ENCODE results near the gene SLX4IP. TPM values are rescaled to one million over a fixed set of nuclear protein-coding genes. Genes with fewer than 3 reads are reported as not detected.

Gene SLX4IP
- polyA plus RNA-seq, 3 donors: 0.76 to 2.5 (median 1.1) TPM

GRCh38 chr20:10555865-10556308, 120.8 kb downstream of the SLX4IP start:
- Mint-ChIP-seq H3K27ac (peak overlapping the region in 1 of 7 donors; percentile 6), H3K4me1 (peaks cover 15% of the 10 kb centered on the region), H3K27me3 (ENCODE audit: low read depth in 3 of 3) (peaks cover 0 to 1% (median 0%) of the 10 kb centered on the region in 3 donors), H3K4me3 (no peak overlapping the region), H3K9me3 (no peaks in the 10 kb centered on the region), H3K36me3 (peaks cover 15% of the 10 kb centered on the region in 2 donors)
- intact Hi-C loops (cut with micrococcal nuclease): no loop called here
- Histone ChIP-seq H3K4me2 (replicated peaks; ENCODE audit: extremely low read depth, low read length, poor library complexity, severe bottlenecking) (no peak overlapping the region), H3K27ac (ENCODE audit: low read depth in 1 of 2, low read length in 2 of 2) (no peak overlapping the region), H3K36me3 (replicated peaks in 1 of 2; ENCODE audit: control insufficient read depth in 1 of 2, insufficient read depth in 2 of 2, low read length in 2 of 2) (peaks cover 0 to 23% of the 10 kb centered on the region in 2 donors), H3K79me2 (ENCODE audit: insufficient read depth, low read length) (no peaks in the 10 kb centered on the region), H2AFZ (ENCODE audit: insufficient read depth, low read depth, low read length, poor library complexity, severe bottlenecking) (no peak overlapping the region), H3K27me3 (ENCODE audit: control insufficient read depth in 2 of 2, insufficient read depth in 2 of 2, low read length in 2 of 2) (no peaks in the 10 kb centered on the region), H3K4me1 (ENCODE audit: control insufficient read depth in 1 of 2, insufficient read depth in 2 of 2, low read length in 2 of 2) (peaks cover 13% of the 10 kb centered on the region in 2 donors), H3K9me3 (replicated peaks in 1 of 2; ENCODE audit: control insufficient read depth in 1 of 2, insufficient read depth in 1 of 2, low read length in 2 of 2) (no peaks in the 10 kb centered on the region), H4K20me1 (ENCODE audit: insufficient read depth, low read length) (peaks cover 7% of the 10 kb centered on the region), H3K4me3 (replicated peaks in 1 of 3; ENCODE audit: low read depth in 2 of 3, low read length in 3 of 3) (no peak overlapping the region), H3K9ac (ENCODE audit: insufficient read depth, low read length, poor library complexity, severe bottlenecking) (no peak overlapping the region)
- TF ChIP-seq CTCF (IDR thresholded peaks at IDR 0.05): no peak
- no peak for DNase-seq
- 80% methylated on average over 1 of the region's 5 CpGs for WGBS (ENCODE audit: insufficient coverage)

DNA sequence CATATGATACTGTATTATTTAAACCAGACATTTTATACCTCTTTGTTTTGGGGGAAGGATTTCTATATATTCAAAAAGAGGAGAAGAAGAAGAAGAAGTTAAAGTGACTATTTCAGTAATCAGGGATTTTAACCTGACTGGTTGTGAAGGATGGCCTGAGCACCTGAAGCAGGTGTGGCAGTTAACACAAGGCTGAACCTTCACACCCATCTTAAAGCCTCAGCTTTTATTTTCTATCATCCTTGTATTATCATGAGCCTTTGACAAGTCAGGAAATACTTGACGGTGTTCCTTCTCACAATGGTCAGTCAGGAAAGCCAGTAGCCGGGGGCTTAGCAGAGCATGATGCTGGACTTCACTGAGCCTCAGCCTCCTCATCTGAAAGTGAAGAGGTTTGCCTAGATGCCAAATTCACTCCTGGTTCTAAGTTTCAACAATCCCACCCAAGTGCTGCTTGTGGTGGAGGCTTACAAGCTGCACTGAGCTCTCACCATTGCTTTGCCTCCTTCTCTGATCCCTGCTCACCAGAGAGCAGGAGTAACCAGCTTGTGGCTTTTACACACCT, 121.5 kb downstream of the SLX4IP start:
- H3K9ac ChIP-seq (ENCODE audit: insufficient read depth, low read length, poor library complexity, severe bottlenecking): no peak overlapping the region
- no peak overlapping the region for H3K4me3 ChIP-seq (replicated peaks in 1 of 3; ENCODE audit: low read depth in 2 of 3, low read length in 3 of 3)
- no peaks in the 10 kb centered on the region for H3K9me3 ChIP-seq (replicated peaks in 1 of 2; ENCODE audit: control insufficient read depth in 1 of 2, insufficient read depth in 1 of 2, low read length in 2 of 2)
- Mint-ChIP-seq H3K27me3 (ENCODE audit: low read depth in 3 of 3) (peaks cover 0 to 1% (median 0%) of the 10 kb centered on the region in 3 donors), H3K4me1 (peaks cover 9% of the 10 kb centered on the region), H3K9me3 (peaks cover 0 to under 1% (median 0%) of the 10 kb centered on the region in 7 donors), H3K4me3 (no peak overlapping the region), H3K27ac (no peak overlapping the region), H3K36me3 (peaks cover 18 to 19% of the 10 kb centered on the region in 2 donors)
- 100% methylated on average over 1 of the region's 2 CpGs for WGBS (ENCODE audit: insufficient coverage)
- H4K20me1 ChIP-seq (ENCODE audit: insufficient read depth, low read length): peaks cover 7% of the 10 kb centered on the region
- DNase-seq: no peak
- no peaks in the 10 kb centered on the region for H3K27me3 ChIP-seq (ENCODE audit: control insufficient read depth in 2 of 2, insufficient read depth in 2 of 2, low read length in 2 of 2)
- no peak overlapping the region for H3K4me2 ChIP-seq (replicated peaks; ENCODE audit: extremely low read depth, low read length, poor library complexity, severe bottlenecking)
- H2AFZ ChIP-seq (ENCODE audit: insufficient read depth, low read depth, low read length, poor library complexity, severe bottlenecking): no peak overlapping the region
- intact Hi-C loops (cut with micrococcal nuclease): no loop called here
- peaks cover 9 to 11% of the 10 kb centered on the region in 2 donors for H3K4me1 ChIP-seq (ENCODE audit: control insufficient read depth in 1 of 2, insufficient read depth in 2 of 2, low read length in 2 of 2)
- no peak for TF ChIP-seq CTCF (IDR thresholded peaks at IDR 0.05)
- H3K79me2 ChIP-seq (ENCODE audit: insufficient read depth, low read length): no peaks in the 10 kb centered on the region
- H3K27ac ChIP-seq (ENCODE audit: low read depth in 1 of 2, low read length in 2 of 2): no peak overlapping the region
- H3K36me3 ChIP-seq (replicated peaks in 1 of 2; ENCODE audit: control insufficient read depth in 1 of 2, insufficient read depth in 2 of 2, low read length in 2 of 2): peaks cover 0 to 25% of the 10 kb centered on the region in 2 donors

Measured in CD14-positive monocyte (primary cell).